Measurements from ENCODE around the gene GCNA. TPM values are rescaled to one million over a fixed set of nuclear protein-coding genes. Genes with fewer than 3 reads are reported as not detected.
"Not testable (repeated sequence)": the region's sequence is repeated elsewhere in the genome, so short reads cannot be mapped to it uniquely, and the experiment has no call there.

Gene GCNA
- total and polyA plus RNA-seq, 7 donors = 0.98 to 9.1 (median 3.7) TPM

DNA sequence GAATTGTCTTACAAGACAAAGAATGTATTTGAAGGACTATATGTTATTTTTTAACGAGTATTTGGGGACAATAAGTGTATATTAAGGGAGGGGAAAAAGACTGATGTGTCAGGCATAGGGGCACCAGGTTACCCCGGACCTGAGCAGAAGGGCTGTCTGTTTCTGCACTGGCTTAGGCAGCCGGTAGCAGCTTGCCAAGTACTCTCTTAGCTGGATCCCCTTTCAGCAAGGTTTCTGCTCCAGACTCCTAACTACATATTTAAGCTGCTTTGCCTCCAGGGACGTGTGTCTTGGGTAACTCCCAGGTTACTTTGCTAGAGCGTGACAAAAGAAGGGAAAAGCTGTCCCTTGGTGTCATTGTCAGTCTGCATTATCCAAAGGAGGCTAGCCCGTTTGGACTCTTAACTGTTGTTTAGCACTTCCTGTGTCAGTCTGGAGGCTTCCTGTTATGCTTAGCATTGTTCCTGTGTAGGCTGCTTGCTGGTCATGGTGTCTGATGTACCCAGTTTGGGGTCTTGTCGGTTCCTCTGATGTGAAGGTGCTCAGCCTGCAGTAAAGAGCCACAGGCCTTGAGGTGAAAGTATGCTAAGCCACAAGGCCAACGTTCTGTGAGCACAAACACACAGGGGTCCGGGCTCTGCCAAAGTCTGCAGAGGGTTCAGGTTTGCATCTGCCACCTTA lies 28.4 kb downstream of the GCNA start:
- Histone ChIP-seq H3K4me3 (no peak overlapping the region), H3K36me3 (ENCODE audit: insufficient read depth in 1 of 2, low read depth in 1 of 2) (peaks cover 0 to 64% of the 10 kb centered on the region in 2 donors), H3K4me1 (peaks cover 4% of the 10 kb centered on the region), H3K27me3 (ENCODE audit: insufficient read depth in 3 of 3, low read length in 2 of 3) (no peaks in the 10 kb centered on the region), H3K27ac (no peak overlapping the region), H3K9me3 (peaks cover 10% of the 10 kb centered on the region)
- DNase-seq (no peak), ATAC-seq (peak in 3 of 4 donors; percentile 51 to 73 (median 60))
- TF ChIP-seq, protein P1, sequence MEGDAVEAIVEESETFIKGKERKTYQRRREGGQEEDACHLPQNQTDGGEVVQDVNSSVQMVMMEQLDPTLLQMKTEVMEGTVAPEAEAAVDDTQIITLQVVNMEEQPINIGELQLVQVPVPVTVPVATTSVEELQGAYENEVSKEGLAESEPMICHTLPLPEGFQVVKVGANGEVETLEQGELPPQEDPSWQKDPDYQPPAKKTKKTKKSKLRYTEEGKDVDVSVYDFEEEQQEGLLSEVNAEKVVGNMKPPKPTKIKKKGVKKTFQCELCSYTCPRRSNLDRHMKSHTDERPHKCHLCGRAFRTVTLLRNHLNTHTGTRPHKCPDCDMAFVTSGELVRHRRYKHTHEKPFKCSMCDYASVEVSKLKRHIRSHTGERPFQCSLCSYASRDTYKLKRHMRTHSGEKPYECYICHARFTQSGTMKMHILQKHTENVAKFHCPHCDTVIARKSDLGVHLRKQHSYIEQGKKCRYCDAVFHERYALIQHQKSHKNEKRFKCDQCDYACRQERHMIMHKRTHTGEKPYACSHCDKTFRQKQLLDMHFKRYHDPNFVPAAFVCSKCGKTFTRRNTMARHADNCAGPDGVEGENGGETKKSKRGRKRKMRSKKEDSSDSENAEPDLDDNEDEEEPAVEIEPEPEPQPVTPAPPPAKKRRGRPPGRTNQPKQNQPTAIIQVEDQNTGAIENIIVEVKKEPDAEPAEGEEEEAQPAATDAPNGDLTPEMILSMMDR (IDR thresholded peaks at IDR 0.05) = no peak
- intact Hi-C loops (cut with DNase I) = no loop called here
- 28 to 32% (median 31%) methylated on average over 8 to 9 of the region's 9 CpGs for WGBS, 3 donors

DNA sequence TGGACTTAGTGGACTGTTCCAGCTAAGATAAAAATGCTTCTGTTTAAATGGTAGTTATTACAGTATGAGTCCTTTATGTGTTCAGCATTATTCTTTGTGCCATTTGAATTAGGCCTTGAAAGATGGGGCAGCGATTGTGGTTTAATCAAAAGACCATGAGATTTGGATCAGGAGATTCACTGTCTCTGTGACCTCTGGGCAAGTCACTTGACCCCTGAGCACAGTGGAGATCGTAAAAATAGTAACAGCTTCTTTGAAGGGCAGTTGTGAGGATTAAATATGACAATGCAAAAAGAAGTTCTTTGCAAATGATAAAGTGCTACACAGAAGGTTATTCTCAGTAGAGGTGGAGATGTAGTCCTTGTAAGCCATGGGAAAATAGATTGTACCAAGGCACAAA lies 29.3 kb downstream of the GCNA start:
- intact Hi-C loops (cut with DNase I) = no loop called here
- DNase-seq = no peak

DNA sequence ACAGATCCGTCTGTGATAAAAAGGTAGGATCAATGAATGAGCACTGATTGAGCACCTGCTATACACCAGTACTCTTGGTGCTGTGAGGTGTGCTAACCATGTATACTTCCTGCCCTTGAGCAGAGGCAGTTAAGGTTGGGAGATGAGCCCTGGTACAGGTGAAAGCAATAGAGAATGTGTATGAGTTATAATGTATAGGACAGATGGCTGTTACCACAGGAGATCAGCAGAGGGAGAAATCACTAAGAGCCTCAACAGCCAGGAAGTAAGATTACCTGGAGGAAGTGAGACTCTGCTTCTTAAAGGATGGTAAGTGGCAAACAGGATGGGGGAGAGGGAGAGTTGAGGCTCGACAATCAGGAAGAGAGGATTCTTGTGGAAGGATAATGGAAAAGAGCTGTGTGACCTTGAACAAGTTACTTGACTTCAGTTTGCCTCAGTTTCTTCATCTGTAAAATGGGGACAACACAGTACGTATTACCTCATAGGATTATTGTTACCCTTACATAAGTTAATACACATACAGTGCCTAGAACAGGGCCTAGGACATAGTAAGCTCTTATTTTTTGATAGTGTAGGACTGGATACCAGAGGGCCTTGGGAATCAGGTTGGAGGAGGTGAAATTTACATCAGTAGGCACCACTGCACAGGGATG lies 31.0 kb downstream of the GCNA start:
- no peak for ATAC-seq
- H3K27ac ChIP-seq = no peak overlapping the region
- no peak overlapping the region for H3K4me3 ChIP-seq
- H3K4me1 ChIP-seq = peaks cover 4% of the 10 kb centered on the region
- TF ChIP-seq, protein P1 (IDR thresholded peaks at IDR 0.05) = no peak
- 70 to 98% (median 89%) methylated on average over 3 of the region's 3 CpGs for WGBS, 3 donors
- no peaks in the 10 kb centered on the region for H3K9me3 ChIP-seq
- intact Hi-C loops (cut with DNase I) = no loop called here
- DNase-seq = no peak
- H3K27me3 ChIP-seq (ENCODE audit: insufficient read depth in 3 of 3, low read length in 2 of 3) = no peaks in the 10 kb centered on the region
- peaks cover 4 to 66% of the 10 kb centered on the region in 2 donors for H3K36me3 ChIP-seq (ENCODE audit: insufficient read depth in 1 of 2, low read depth in 1 of 2)

More for the DNA sequence above, 29.3 kb downstream of the GCNA start:
- WGBS, 3 donors = 26 to 42% (median 42%) methylated on average over 2 of the region's 2 CpGs
- TF ChIP-seq, protein P1 (IDR thresholded peaks at IDR 0.05) = no peak
- peaks cover 8% of the 10 kb centered on the region for H3K9me3 ChIP-seq
- H3K36me3 ChIP-seq (ENCODE audit: insufficient read depth in 1 of 2, low read depth in 1 of 2) = peaks cover 0 to 68% of the 10 kb centered on the region in 2 donors
- H3K4me3 ChIP-seq = no peak overlapping the region
- no peaks in the 10 kb centered on the region for H3K27me3 ChIP-seq (ENCODE audit: insufficient read depth in 3 of 3, low read length in 2 of 3)
- ATAC-seq = peak in 3 of 4 donors; percentile 44 to 75 (median 75)
- H3K27ac ChIP-seq = no peak overlapping the region
- peaks cover 4% of the 10 kb centered on the region for H3K4me1 ChIP-seq

DNA sequence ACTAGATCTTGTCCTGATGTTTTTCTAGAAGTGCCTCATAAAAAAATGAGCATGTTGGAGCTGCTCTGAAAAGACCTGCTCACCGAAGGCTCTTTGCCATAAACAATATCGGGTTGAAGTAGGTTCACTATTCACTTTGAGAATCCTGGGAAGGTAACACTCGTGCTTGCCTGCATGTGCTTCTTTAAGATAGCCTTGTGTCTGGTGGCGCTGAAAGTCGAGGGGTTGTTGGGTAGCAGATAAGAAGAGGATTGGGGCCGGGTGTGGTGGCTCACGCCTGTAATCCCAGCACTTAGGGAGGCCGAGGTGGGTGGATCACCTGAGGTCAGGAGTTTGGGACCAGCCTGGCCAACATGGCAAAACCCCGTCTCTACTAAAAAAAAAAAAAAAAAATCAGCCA lies 33.5 kb downstream of the GCNA start:
- ATAC-seq = not testable (repeated sequence)
- peaks cover 4 to 49% of the 10 kb centered on the region in 2 donors for H3K36me3 ChIP-seq (ENCODE audit: insufficient read depth in 1 of 2, low read depth in 1 of 2)

DNA sequence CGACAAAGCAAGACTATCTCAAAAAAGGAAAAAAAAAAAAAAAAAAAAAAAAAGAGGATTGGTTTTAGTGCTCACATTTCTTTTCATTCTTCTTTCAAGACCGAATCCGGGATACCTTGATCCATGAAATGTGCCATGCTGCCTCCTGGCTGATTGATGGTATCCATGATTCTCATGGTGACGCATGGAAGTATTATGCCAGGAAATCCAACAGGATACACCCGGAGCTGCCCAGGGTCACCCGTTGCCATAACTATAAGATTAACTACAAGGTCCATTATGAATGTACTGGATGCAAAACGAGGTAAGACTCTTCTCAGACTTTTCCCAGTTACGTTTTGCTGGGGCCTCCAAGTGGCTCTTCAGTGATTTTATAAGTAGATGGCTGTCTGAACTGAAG lies 34.0 kb downstream of the GCNA start:
- no peak for ATAC-seq
- H3K36me3 ChIP-seq (ENCODE audit: insufficient read depth in 1 of 2, low read depth in 1 of 2) = peaks cover 4 to 49% of the 10 kb centered on the region in 2 donors

More for the DNA sequence above, 33.5 kb downstream of the GCNA start:
- H3K4me3 ChIP-seq; DNase-seq; intact Hi-C loops (cut with DNase I); H3K4me1 ChIP-seq; H3K9me3 ChIP-seq; H3K27ac ChIP-seq; H3K27me3 ChIP-seq (ENCODE audit: insufficient read depth in 3 of 3, low read length in 2 of 3): not testable (repeated sequence)
- 87 to 95% (median 93%) methylated on average over 8 to 9 of the region's 9 CpGs for WGBS, 3 donors

More for the DNA sequence above, 34.0 kb downstream of the GCNA start:
- no peak overlapping the region for H3K4me3 ChIP-seq
- intact Hi-C loops (cut with DNase I) = no loop called here
- 74 to 82% (median 81%) methylated on average over 8 of the region's 8 CpGs for WGBS, 3 donors
- DNase-seq = no peak
- H3K9me3 ChIP-seq = no peaks in the 10 kb centered on the region
- no peak overlapping the region for H3K27ac ChIP-seq
- TF ChIP-seq, protein P1 (IDR thresholded peaks at IDR 0.05) = no peak
- H3K27me3 ChIP-seq (ENCODE audit: insufficient read depth in 3 of 3, low read length in 2 of 3) = no peaks in the 10 kb centered on the region
- H3K4me1 ChIP-seq = peaks cover under 1% of the 10 kb centered on the region
